ENCODE results near the gene THAP11.

The THAP11 gene

GRCh38 chr16:67882374-67883145, 40.4 kb downstream of the THAP11 start:
- in situ Hi-C loops (cut with MboI; ENCODE audit: low sequenced_read_pairs) = no loop called here

- in situ Hi-C loops (cut with MboI; ENCODE audit: low sequenced_read_pairs) = no loop called here
Observed at GRCh38 chr16:67883146-67883871, 41.2 kb downstream of the THAP11 start.

- in situ Hi-C loops (cut with MboI; ENCODE audit: low sequenced_read_pairs) = no loop called here
Observed at GRCh38 chr16:67883872-67884261, 41.7 kb downstream of the THAP11 start.

GRCh38 chr16:67884684-67885083, 42.6 kb downstream of the THAP11 start, which contains the start of gene NRN1L:
NRN1L (plus strand) TSS chr16:67884885; CDS start chr16:67884904, 19 bp downstream.
- in situ Hi-C loops (cut with MboI; ENCODE audit: low sequenced_read_pairs) = no loop called here

- in situ Hi-C loops (cut with MboI; ENCODE audit: low sequenced_read_pairs) = no loop called here
Observed at GRCh38 chr16:67885545-67885944, 43.4 kb downstream of the THAP11 start.

GRCh38 chr16:67885976-67886375, 43.9 kb downstream of the THAP11 start:
- in situ Hi-C loops (cut with MboI; ENCODE audit: low sequenced_read_pairs) = no loop called here

GRCh38 chr16:67886387-67886786, 44.3 kb downstream of the THAP11 start:
- in situ Hi-C loops (cut with MboI; ENCODE audit: low sequenced_read_pairs) = no loop called here

- in situ Hi-C loops (cut with MboI; ENCODE audit: low sequenced_read_pairs) = no loop called here
Observed at GRCh38 chr16:67888331-67888730, 46.2 kb downstream of the THAP11 start.

- in situ Hi-C loops (cut with MboI; ENCODE audit: low sequenced_read_pairs) = no loop called here
Observed at GRCh38 chr16:67892375-67892774, 50.3 kb downstream of the THAP11 start.

GRCh38 chr16:67892899-67893742, 51.0 kb downstream of the THAP11 start, which contains the start of gene PSKH1:
PSKH1 (plus strand) TSS chr16:67893254; CDS start chr16:67908750, 15,496 bp downstream.
- in situ Hi-C loops (cut with MboI; ENCODE audit: low sequenced_read_pairs) = no loop called here

Data from HL-60/S4 treated with retinoic acid at 250 ng/mL for 4 days and 3 days (cell line).